A549 (cell line): ENCODE data around the gene RAB17.

Experiments
- BHLHE40 ChIP-seq: IDR thresholded peaks from 2 replicates; pipeline ENCODE4 v1.6.1; 2012; ENCODE audit warnings: low read depth, low read length, inconsistent platforms
- CBX2 ChIP-seq: fragments of 200-600 bp; sonication (generic); IDR thresholded peaks from 2 replicates; pipeline ENCODE4 v1.6.1; 2016; ENCODE audit warnings: low read depth, mild to moderate bottlenecking, borderline replicate concordance
- CHD4 ChIP-seq: fragments of 200-600 bp; sonication (generic); IDR thresholded peaks from 2 replicates; pipeline ENCODE4 v1.6.1; 2016; ENCODE audit warnings: antibody characterized with exemption, mild to moderate bottlenecking, borderline replicate concordance
- CTCF ChIP-seq: fragments of >200 bp; sonication (Bioruptor Twin); formaldehyde crosslinking; IDR thresholded peaks from 3 replicates; pipeline ENCODE4 v1.5.1; 2016
- EP300 ChIP-seq, 2 experiments: fragments of >200 bp; sonication (Bioruptor Twin); formaldehyde crosslinking; IDR thresholded peaks; 2 replicates in 1 of 2; 3 replicates in 1 of 2; pipeline ENCODE4 v1.6.1; 2016 to 2017
- HEYL ChIP-seq: fragments of 250-450 bp; sonication (Bioruptor Pico); IDR thresholded peaks from 2 replicates; pipeline ENCODE4 v1.8.0; 2021; ENCODE audit warnings: mild to moderate bottlenecking, moderate library complexity
- JUNB ChIP-seq: fragments of >200 bp; sonication (Bioruptor Twin); formaldehyde crosslinking; IDR thresholded peaks from 2 replicates; pipeline ENCODE4 v1.6.1; 2016
- MAX ChIP-seq: IDR thresholded peaks from 2 replicates; pipeline ENCODE4 v1.6.1; 2012
- NR3C1 ChIP-seq: fragments of >200 bp; sonication (Bioruptor Twin); formaldehyde crosslinking; IDR thresholded peaks from 3 replicates; pipeline ENCODE4 v1.6.1; 2017
- POLR2A ChIP-seq: IDR thresholded peaks from 2 replicates; pipeline ENCODE4 v1.6.1; 2012; ENCODE audit warnings: mild to moderate bottlenecking, low read length
- SREBF2 ChIP-seq: fragments of 450-650 bp; IDR thresholded peaks from 2 replicates; pipeline ENCODE4 v1.6.1; 2014; ENCODE audit warnings: mild to moderate bottlenecking, moderate library complexity
- USF2 ChIP-seq: fragments of 450-650 bp; IDR thresholded peaks from 2 replicates; pipeline ENCODE4 v1.6.1; 2014; ENCODE audit warnings: antibody characterized with exemption
- ZFP36 ChIP-seq: fragments of 450-650 bp; IDR thresholded peaks from 2 replicates; pipeline ENCODE4 v1.6.1; 2014; ENCODE audit warnings: borderline replicate concordance; ENCODE audit not compliant: partially characterized antibody

- TF ChIP-seq HEYL (CRISPR knock-in tag), result no peak
- TF ChIP-seq CTCF, result no peak
- TF ChIP-seq POLR2A, result no peak
- no peak for TF ChIP-seq CHD4
- TF ChIP-seq EP300 (IDR thresholded peaks at IDR 0.05), result no peak
- TF ChIP-seq BHLHE40, result no peak
- TF ChIP-seq CBX2, result no peak
- no peak for TF ChIP-seq NR3C1
- TF ChIP-seq ZFP36, result no peak
- TF ChIP-seq MAX, result no peak
- TF ChIP-seq USF2, result no peak
- no peak for TF ChIP-seq SREBF2
- no peak for TF ChIP-seq JUNB
Measured at GRCh38 chr2:237601453-237602116, 11.1 kb upstream of the RAB17 start.
